Neural cell (in vitro differentiated cells): ENCODE data around the gene TSPAN8. TPM values are rescaled to one million over a fixed set of nuclear protein-coding genes. Genes with fewer than 3 reads are reported as not detected.

Experiments used
- H2AFZ ChIP-seq: fragments of 200-600, 300-800 bp; sonication (generic), shearing (Covaris generic); 2 replicates; pipeline ENCODE4 v1.6.0; 2014; ENCODE audit warnings: low read depth, mild to moderate bottlenecking, antibody characterized with exemption, low read length, moderate library complexity
- H3F3A ChIP-seq: fragments of 200-600 bp; shearing (Covaris generic); 2 replicates; pipeline ENCODE4 v1.6.1; 2016; ENCODE audit warnings: mild to moderate bottlenecking, moderate library complexity, mixed read lengths, antibody characterized with exemption, low read length; ENCODE audit not compliant: insufficient read depth, poor library complexity, severe bottlenecking
- H3K27ac ChIP-seq: fragments of 200-600, 300-800 bp; sonication (generic), shearing (Covaris generic); 2 replicates; pipeline ENCODE4 v1.5.1; 2014; ENCODE audit warnings: mild to moderate bottlenecking, low read length, moderate library complexity
- H3K27me3 ChIP-seq: fragments of 300-800, 200-600 bp; sonication (generic), shearing (Covaris generic); 2 replicates; pipeline ENCODE4 v1.6.0; 2014; ENCODE audit warnings: mild to moderate bottlenecking, low read depth, low read length, moderate library complexity; ENCODE audit not compliant: insufficient read depth
- H3K36me3 ChIP-seq: fragments of 300-800, 200-600 bp; sonication (generic), shearing (Covaris generic); 2 replicates; pipeline ENCODE4 v1.5.1; 2014; ENCODE audit warnings: mild to moderate bottlenecking, antibody characterized with exemption, low read length, moderate library complexity; ENCODE audit not compliant: insufficient read depth
- H3K4me2 ChIP-seq: fragments of 300-800, 200-600 bp; sonication (generic), shearing (Covaris generic); 2 replicates; pipeline ENCODE4 v1.6.0; 2014; ENCODE audit warnings: mild to moderate bottlenecking, low read length
- H3K4me3 ChIP-seq: fragments of 300-800, 200-600 bp; sonication (generic), shearing (Covaris generic); 2 replicates; pipeline ENCODE4 v1.5.1; 2014; ENCODE audit warnings: mild to moderate bottlenecking, low read length, moderate library complexity
- H3K79me2 ChIP-seq: fragments of 200-600 bp; shearing (Covaris generic); replicated peaks from 2 replicates; pipeline ENCODE4 v1.6.0; 2014; ENCODE audit warnings: mild to moderate bottlenecking, low read length, moderate library complexity; ENCODE audit not compliant: insufficient read depth
- H3K9ac ChIP-seq: fragments of 300-800, 200-600 bp; sonication (generic), shearing (Covaris generic); 2 replicates; pipeline ENCODE4 v1.6.1; 2016; ENCODE audit warnings: mild to moderate bottlenecking, low read length, mixed read lengths
- H3K9me2 ChIP-seq: fragments of 200-600 bp; shearing (Covaris generic); 2 replicates; pipeline ENCODE4 v1.6.1; 2016; ENCODE audit warnings: mild to moderate bottlenecking, low read length, mixed read lengths; ENCODE audit not compliant: insufficient read depth
- H3K9me3 ChIP-seq: fragments of 200-600, 300-800 bp; sonication (generic), shearing (Covaris generic); 2 replicates; pipeline ENCODE4 v1.6.1; 2016; ENCODE audit warnings: mild to moderate bottlenecking, mixed run types, low read length, moderate library complexity, mixed read lengths
- H4K20me1 ChIP-seq: fragments of 200-600 bp; shearing (Covaris generic); 2 replicates; pipeline ENCODE4 v1.6.1; 2016; ENCODE audit warnings: mild to moderate bottlenecking, mixed run types; ENCODE audit not compliant: insufficient read depth
- CTCF ChIP-seq: fragments of 450-650 bp; IDR thresholded peaks from 2 replicates; pipeline ENCODE4 v1.5.1; 2014; ENCODE audit warnings: antibody characterized with exemption, mild to moderate bottlenecking, moderate library complexity; ENCODE audit not compliant: poor library complexity, severe bottlenecking
- EP300 ChIP-seq: fragments of 450-650 bp; conservative IDR thresholded peaks from 2 replicates; pipeline ENCODE4 v1.6.1; 2014; ENCODE audit warnings: antibody characterized with exemption, mild to moderate bottlenecking, moderate library complexity; ENCODE audit not compliant: poor library complexity, severe bottlenecking
- EZH2 ChIP-seq: fragments of 200-600, 300-800 bp; shearing (Covaris generic), sonication (generic); IDR thresholded peaks from 2 replicates; pipeline ENCODE4 v1.6.1; 2014; ENCODE audit warnings: antibody characterized with exemption, low read length, borderline replicate concordance, mild to moderate bottlenecking; ENCODE audit not compliant: insufficient read depth, poor library complexity, severe bottlenecking
- MXI1 ChIP-seq: fragments of 450-650 bp; conservative IDR thresholded peaks from 2 replicates; pipeline ENCODE4 v1.6.1; 2014; ENCODE audit warnings: antibody characterized with exemption, mild to moderate bottlenecking; ENCODE audit not compliant: poor library complexity, severe bottlenecking
- POLR2AphosphoS5 ChIP-seq: IDR thresholded peaks from 2 replicates; pipeline ENCODE4 v1.6.1; 2012
- RAD21 ChIP-seq: fragments of 450-650 bp; conservative IDR thresholded peaks from 2 replicates; pipeline ENCODE4 v1.6.1; 2014; ENCODE audit warnings: antibody characterized with exemption, mild to moderate bottlenecking, moderate library complexity
- REST ChIP-seq: IDR thresholded peaks from 2 replicates; pipeline ENCODE4 v1.6.1; 2012; ENCODE audit warnings: borderline replicate concordance
- SMC3 ChIP-seq: fragments of 450-650 bp; conservative IDR thresholded peaks from 2 replicates; pipeline ENCODE4 v1.6.1; 2014; ENCODE audit warnings: antibody characterized with exemption, mild to moderate bottlenecking, moderate library complexity; ENCODE audit not compliant: poor library complexity
- TAF1 ChIP-seq: IDR thresholded peaks from 2 replicates; pipeline ENCODE4 v1.6.1; 2012; ENCODE audit warnings: low read depth
- polyA plus RNA-seq: library from polyadenylated mRNA; depleted of rRNA; stranded (reverse); fragments of >200 nt; gene quantifications from 2 replicates; pipeline ENCODE4 v1.2.3, GENCODE V29; 2014

TSPAN8 gene
- polyA plus RNA-seq, 1 donor from 2014 or later: not detected

- TF ChIP-seq POLR2AphosphoS5 (no peak), MXI1 (no peak), EP300 (no peak), TAF1 (no peak), EZH2 (no peak), RAD21 (no peak), SMC3 (no peak), REST (no peak), CTCF (no peak)
- no peaks in the 10 kb centered on the region for H3K27me3 ChIP-seq
- H3K9me3 ChIP-seq: no peaks in the 10 kb centered on the region
- H2AFZ ChIP-seq: no peak overlapping the region
- no peaks in the 10 kb centered on the region for H3K79me2 ChIP-seq
- no peak overlapping the region for H3K4me3 ChIP-seq
- H3K4me2 ChIP-seq: no peak overlapping the region
- no peaks in the 10 kb centered on the region for H4K20me1 ChIP-seq
- H3K36me3 ChIP-seq: no peaks in the 10 kb centered on the region
- H3K9ac ChIP-seq: no peak overlapping the region
- H3K9me2 ChIP-seq: no peaks in the 10 kb centered on the region
- H3K27ac ChIP-seq: no peak overlapping the region
- no peaks in the 10 kb centered on the region for H3F3A ChIP-seq
These were observed 29.5 kb downstream of the TSPAN8 start for GRCh38 chr12:71128191-71128788.

- Histone ChIP-seq H3K4me2 (no peak overlapping the region), H3K9ac (no peak overlapping the region), H3K9me3 (no peaks in the 10 kb centered on the region), H3K36me3 (no peaks in the 10 kb centered on the region), H3K9me2 (no peaks in the 10 kb centered on the region), H2AFZ (no peak overlapping the region), H4K20me1 (no peaks in the 10 kb centered on the region), H3K27ac (no peak overlapping the region), H3F3A (no peaks in the 10 kb centered on the region), H3K79me2 (no peaks in the 10 kb centered on the region), H3K27me3 (no peaks in the 10 kb centered on the region), H3K4me3 (no peak overlapping the region)
- TF ChIP-seq POLR2AphosphoS5 (no peak), SMC3 (no peak), MXI1 (no peak), TAF1 (no peak), EZH2 (no peak)
These were observed 31.9 kb downstream of the TSPAN8 start for GRCh38 chr12:71125949-71126348.
